ENCODE results near the gene MESP2. TPM values are rescaled to one million over a fixed set of nuclear protein-coding genes. Genes with fewer than 3 reads are reported as not detected.

The MESP2 gene
- total and polyA plus RNA-seq, 2 of the 13 experiments (the other 11 are each of a cell fraction or from before 2014, with no cell fraction given), result not detected

GRCh38 chr15:89809093-89809786, 33.1 kb downstream of the MESP2 start (continued):
- TF ChIP-seq ZNF576 (CRISPR knock-in tag; IDR thresholded peaks at IDR 0.05), result no peak
- no peak for TF ChIP-seq ZFP36 (IDR thresholded peaks at IDR 0.05; ENCODE audit: borderline replicate concordance, low read depth, low read length, partially characterized antibody)
- TF ChIP-seq, protein P1, sequence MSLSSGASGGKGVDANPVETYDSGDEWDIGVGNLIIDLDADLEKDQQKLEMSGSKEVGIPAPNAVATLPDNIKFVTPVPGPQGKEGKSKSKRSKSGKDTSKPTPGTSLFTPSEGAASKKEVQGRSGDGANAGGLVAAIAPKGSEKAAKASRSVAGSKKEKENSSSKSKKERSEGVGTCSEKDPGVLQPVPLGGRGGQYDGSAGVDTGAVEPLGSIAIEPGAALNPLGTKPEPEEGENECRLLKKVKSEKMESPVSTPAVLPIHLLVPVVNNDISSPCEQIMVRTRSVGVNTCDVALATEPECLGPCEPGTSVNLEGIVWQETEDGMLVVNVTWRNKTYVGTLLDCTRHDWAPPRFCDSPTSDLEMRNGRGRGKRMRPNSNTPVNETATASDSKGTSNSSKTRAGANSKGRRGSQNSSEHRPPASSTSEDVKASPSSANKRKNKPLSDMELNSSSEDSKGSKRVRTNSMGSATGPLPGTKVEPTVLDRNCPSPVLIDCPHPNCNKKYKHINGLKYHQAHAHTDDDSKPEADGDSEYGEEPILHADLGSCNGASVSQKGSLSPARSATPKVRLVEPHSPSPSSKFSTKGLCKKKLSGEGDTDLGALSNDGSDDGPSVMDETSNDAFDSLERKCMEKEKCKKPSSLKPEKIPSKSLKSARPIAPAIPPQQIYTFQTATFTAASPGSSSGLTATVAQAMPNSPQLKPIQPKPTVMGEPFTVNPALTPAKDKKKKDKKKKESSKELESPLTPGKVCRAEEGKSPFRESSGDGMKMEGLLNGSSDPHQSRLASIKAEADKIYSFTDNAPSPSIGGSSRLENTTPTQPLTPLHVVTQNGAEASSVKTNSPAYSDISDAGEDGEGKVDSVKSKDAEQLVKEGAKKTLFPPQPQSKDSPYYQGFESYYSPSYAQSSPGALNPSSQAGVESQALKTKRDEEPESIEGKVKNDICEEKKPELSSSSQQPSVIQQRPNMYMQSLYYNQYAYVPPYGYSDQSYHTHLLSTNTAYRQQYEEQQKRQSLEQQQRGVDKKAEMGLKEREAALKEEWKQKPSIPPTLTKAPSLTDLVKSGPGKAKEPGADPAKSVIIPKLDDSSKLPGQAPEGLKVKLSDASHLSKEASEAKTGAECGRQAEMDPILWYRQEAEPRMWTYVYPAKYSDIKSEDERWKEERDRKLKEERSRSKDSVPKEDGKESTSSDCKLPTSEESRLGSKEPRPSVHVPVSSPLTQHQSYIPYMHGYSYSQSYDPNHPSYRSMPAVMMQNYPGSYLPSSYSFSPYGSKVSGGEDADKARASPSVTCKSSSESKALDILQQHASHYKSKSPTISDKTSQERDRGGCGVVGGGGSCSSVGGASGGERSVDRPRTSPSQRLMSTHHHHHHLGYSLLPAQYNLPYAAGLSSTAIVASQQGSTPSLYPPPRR (CRISPR knock-in tag; IDR thresholded peaks at IDR 0.05; ENCODE audit: borderline replicate concordance), result peak; percentile 93
- TF ChIP-seq ZNF891 (CRISPR knock-in tag; IDR thresholded peaks at IDR 0.05), result no peak
- no peak for TF ChIP-seq TEAD2 (CRISPR knock-in tag; IDR thresholded peaks at IDR 0.05)
- TF ChIP-seq ZNF567 (CRISPR knock-in tag; IDR thresholded peaks at IDR 0.05; ENCODE audit: borderline replicate concordance), result no peak
- TF ChIP-seq, protein P2, sequence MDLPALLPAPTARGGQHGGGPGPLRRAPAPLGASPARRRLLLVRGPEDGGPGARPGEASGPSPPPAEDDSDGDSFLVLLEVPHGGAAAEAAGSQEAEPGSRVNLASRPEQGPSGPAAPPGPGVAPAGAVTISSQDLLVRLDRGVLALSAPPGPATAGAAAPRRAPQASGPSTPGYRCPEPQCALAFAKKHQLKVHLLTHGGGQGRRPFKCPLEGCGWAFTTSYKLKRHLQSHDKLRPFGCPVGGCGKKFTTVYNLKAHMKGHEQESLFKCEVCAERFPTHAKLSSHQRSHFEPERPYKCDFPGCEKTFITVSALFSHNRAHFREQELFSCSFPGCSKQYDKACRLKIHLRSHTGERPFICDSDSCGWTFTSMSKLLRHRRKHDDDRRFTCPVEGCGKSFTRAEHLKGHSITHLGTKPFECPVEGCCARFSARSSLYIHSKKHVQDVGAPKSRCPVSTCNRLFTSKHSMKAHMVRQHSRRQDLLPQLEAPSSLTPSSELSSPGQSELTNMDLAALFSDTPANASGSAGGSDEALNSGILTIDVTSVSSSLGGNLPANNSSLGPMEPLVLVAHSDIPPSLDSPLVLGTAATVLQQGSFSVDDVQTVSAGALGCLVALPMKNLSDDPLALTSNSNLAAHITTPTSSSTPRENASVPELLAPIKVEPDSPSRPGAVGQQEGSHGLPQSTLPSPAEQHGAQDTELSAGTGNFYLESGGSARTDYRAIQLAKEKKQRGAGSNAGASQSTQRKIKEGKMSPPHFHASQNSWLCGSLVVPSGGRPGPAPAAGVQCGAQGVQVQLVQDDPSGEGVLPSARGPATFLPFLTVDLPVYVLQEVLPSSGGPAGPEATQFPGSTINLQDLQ (CRISPR knock-in tag; IDR thresholded peaks at IDR 0.05), result no peak
- no peak for TF ChIP-seq GTF3A (CRISPR knock-in tag; conservative IDR thresholded peaks at IDR 0.05)
- peak; percentile 74 for TF ChIP-seq SAP130 (CRISPR knock-in tag; IDR thresholded peaks at IDR 0.05; ENCODE audit: low read depth)
- no peak for TF ChIP-seq ZNF615 (CRISPR knock-in tag; IDR thresholded peaks at IDR 0.05; ENCODE audit: borderline replicate concordance)
- TF ChIP-seq, protein P3, sequence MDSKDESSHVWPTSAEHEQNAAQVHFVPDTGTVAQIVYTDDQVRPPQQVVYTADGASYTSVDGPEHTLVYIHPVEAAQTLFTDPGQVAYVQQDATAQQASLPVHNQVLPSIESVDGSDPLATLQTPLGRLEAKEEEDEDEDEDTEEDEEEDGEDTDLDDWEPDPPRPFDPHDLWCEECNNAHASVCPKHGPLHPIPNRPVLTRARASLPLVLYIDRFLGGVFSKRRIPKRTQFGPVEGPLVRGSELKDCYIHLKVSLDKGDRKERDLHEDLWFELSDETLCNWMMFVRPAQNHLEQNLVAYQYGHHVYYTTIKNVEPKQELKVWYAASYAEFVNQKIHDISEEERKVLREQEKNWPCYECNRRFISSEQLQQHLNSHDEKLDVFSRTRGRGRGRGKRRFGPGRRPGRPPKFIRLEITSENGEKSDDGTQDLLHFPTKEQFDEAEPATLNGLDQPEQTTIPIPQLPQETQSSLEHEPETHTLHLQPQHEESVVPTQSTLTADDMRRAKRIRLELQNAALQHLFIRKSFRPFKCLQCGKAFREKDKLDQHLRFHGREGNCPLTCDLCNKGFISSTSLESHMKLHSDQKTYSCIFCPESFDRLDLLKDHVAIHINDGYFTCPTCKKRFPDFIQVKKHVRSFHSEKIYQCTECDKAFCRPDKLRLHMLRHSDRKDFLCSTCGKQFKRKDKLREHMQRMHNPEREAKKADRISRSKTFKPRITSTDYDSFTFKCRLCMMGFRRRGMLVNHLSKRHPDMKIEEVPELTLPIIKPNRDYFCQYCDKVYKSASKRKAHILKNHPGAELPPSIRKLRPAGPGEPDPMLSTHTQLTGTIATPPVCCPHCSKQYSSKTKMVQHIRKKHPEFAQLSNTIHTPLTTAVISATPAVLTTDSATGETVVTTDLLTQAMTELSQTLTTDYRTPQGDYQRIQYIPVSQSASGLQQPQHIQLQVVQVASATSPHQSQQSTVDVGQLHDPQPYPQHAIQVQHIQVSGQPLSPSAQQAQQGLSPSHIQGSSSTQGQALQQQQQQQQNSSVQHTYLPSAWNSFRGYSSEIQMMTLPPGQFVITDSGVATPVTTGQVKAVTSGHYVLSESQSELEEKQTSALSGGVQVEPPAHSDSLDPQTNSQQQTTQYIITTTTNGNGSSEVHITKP (CRISPR knock-in tag; IDR thresholded peaks at IDR 0.05; ENCODE audit: low read depth), result peak; percentile 56; the same call in 1 of the 2 replicates
- TF ChIP-seq ZNF337 (CRISPR knock-in tag; IDR thresholded peaks at IDR 0.05; ENCODE audit: borderline replicate concordance, low read depth), result no peak
- TF ChIP-seq ZNF292 (CRISPR knock-in tag; IDR thresholded peaks at IDR 0.05; ENCODE audit: borderline replicate concordance, low read depth), result 0 out of 2 replicates have a peak, but pooled peaks have one; percentile 45
- peak; percentile 99 for TF ChIP-seq PITX1 (CRISPR knock-in tag; IDR thresholded peaks at IDR 0.05)
